Left colon (tissue), 2 donors: Measurements from ENCODE around the gene ZNF341. TPM values are rescaled to one million over a fixed set of nuclear protein-coding genes. Genes with fewer than 3 reads are reported as not detected.
A peak's percentile ranks its signal among the peaks of the same experiment; 100 is the strongest.

Experiments
- ATAC-seq: fragments of 200-7000 bp; cut with Tn5 transposase; one replicate; pipeline ENCODE4 v1.9.1; 2020; ENCODE audit warnings: mild to moderate bottlenecking, moderate library complexity
- DNase-seq, 2 donors: peaks; one replicate each; pipeline ENCODE4 v3.0.0-alpha.2; 2020
- intact Hi-C, 2 donors: fragments of 100-400 bp; cut with DNase I in 1 of 2; cut with micrococcal nuclease in 1 of 2; formaldehyde crosslinking; loops; one replicate each; pipeline versions ENCODE4 v1.11.2 to v1.14.0; 2022; cut with DNase I, micrococcal nuclease
- total RNA-seq, 2 donors: library from RNA; stranded (reverse); fragmentation: NEBNext Ultra II Directional; extraction: Animal tissue kit (Norgen Biotek cat#: 25700); gene quantifications; one replicate each; pipeline ENCODE4 v1.2.1, GENCODE V29; 2021
- donor health status: DM: no; HTN: no; CAD: no.
- donor health status: DM: yes; HTN: yes; CAD: no.

Gene ZNF341
- total RNA-seq, 2 donors from 2014 or later, result 4.2 to 4.9 TPM

- intact Hi-C loops, result no loop called here
- ATAC-seq, result no peak
- no peak for DNase-seq
Measured at GRCh38 chr20:33828967-33829560, 97.3 kb downstream of the ZNF341 start.

GRCh38 chr20:33829636-33830035, 97.8 kb downstream of the ZNF341 start:
- no peak for DNase-seq
- ATAC-seq, result no peak
- intact Hi-C loops, result no loop called here

- ATAC-seq, result no peak
- DNase-seq, result no peak
- intact Hi-C loops, result no loop called here
Measured at GRCh38 chr20:33830371-33830770, 98.6 kb downstream of the ZNF341 start.

- peak; percentile 81 to 86 for DNase-seq
- intact Hi-C loops, result no loop called here
Measured at GRCh38 chr20:33832103-33832804, 100.5 kb downstream of the ZNF341 start.

GRCh38 chr20:33833333-33833732, 101.5 kb downstream of the ZNF341 start:
- intact Hi-C loops, result no loop called here
- no peak for ATAC-seq

More at GRCh38 chr20:33832103-33832804, 100.5 kb downstream of the ZNF341 start:
- ATAC-seq, result peak; percentile 87

GRCh38 chr20:33835615-33836172, 103.9 kb downstream of the ZNF341 start:
- no peak for ATAC-seq
- DNase-seq, result peak in 1 of 2 donors; percentile 27
- intact Hi-C loops, result no loop called here

More at GRCh38 chr20:33833333-33833732, 101.5 kb downstream of the ZNF341 start:
- no peak for DNase-seq

- no peak for ATAC-seq
- no peak for DNase-seq
- intact Hi-C loops, result no loop called here
Measured at GRCh38 chr20:33836277-33836676, 104.5 kb downstream of the ZNF341 start.

GRCh38 chr20:33837096-33837830, 105.5 kb downstream of the ZNF341 start:
- ATAC-seq, result no peak
- intact Hi-C loops, result no loop called here
- DNase-seq, result peak in 1 of 2 donors; percentile 10

- intact Hi-C loops, result no loop called here
- DNase-seq, result no peak
- ATAC-seq, result peak; percentile 69
Measured at GRCh38 chr20:33838035-33838864, 106.5 kb downstream of the ZNF341 start.

- DNase-seq (peak in 1 of 2 donors; percentile 54), ATAC-seq (peak; percentile 31)
- intact Hi-C loops, result no loop called here
Measured at GRCh38 chr20:33839591-33839990, 107.8 kb downstream of the ZNF341 start.

- intact Hi-C loops, result no loop called here
- ATAC-seq (no peak), DNase-seq (no peak)
Measured at GRCh38 chr20:33840160-33840559, 108.4 kb downstream of the ZNF341 start.

GRCh38 chr20:33840759-33841435, 109.1 kb downstream of the ZNF341 start:
- intact Hi-C loops, result no loop called here
- no peak for ATAC-seq
- DNase-seq, result no peak

- intact Hi-C loops, result no loop called here
- DNase-seq (no peak), ATAC-seq (no peak)
Measured at GRCh38 chr20:33841436-33841799, 109.6 kb downstream of the ZNF341 start.

Other genes starting within 250 kb of the ZNF341 start
- gene CBFA2T2, start 241.9 kb upstream of the ZNF341 start, total RNA-seq, result 10 to 100 TPM; 26.9 to 27.3 TPM
- gene C20orf144, start 69.7 kb upstream of the ZNF341 start, total RNA-seq, result not detected
- 1 to 10 TPM; 3.5 to 3.8 TPM for gene ACTL10, start 65.1 kb upstream of the ZNF341 start, total RNA-seq
- 10 to 100 TPM; 38.5 to 54.1 TPM for gene NECAB3, start 57.6 kb upstream of the ZNF341 start, total RNA-seq
- gene E2F1, start 45.6 kb upstream of the ZNF341 start, total RNA-seq, result 1 to 10 TPM; 2.6 to 5.9 TPM
- gene PXMP4, start 11.7 kb upstream of the ZNF341 start, total RNA-seq, result 10 to 100 TPM; 13.4 to 22.2 TPM
- gene CHMP4B, start 79.4 kb downstream of the ZNF341 start, total RNA-seq, result 100 to 1,000 TPM; 166 to 233 TPM